Renal cortical epithelial cell (primary cell): ENCODE results near the gene FARP1. TPM values are rescaled to one million over a fixed set of nuclear protein-coding genes. Genes with fewer than 3 reads are reported as not detected.

ENCODE experiments used
- DNase-seq: peaks from one replicate; pipeline ENCODE4 v3.0.0-alpha.2; 2011; ENCODE audit warnings: low read depth
- total RNA-seq: library from RNA; depleted of rRNA; stranded (reverse); fragments of >200 nt; gene quantifications from 2 replicates; pipeline ENCODE4 v1.2.3, GENCODE V29; 2014

The FARP1 gene
- total RNA-seq, 1 donor from 2014 or later = 261 TPM

DNA sequence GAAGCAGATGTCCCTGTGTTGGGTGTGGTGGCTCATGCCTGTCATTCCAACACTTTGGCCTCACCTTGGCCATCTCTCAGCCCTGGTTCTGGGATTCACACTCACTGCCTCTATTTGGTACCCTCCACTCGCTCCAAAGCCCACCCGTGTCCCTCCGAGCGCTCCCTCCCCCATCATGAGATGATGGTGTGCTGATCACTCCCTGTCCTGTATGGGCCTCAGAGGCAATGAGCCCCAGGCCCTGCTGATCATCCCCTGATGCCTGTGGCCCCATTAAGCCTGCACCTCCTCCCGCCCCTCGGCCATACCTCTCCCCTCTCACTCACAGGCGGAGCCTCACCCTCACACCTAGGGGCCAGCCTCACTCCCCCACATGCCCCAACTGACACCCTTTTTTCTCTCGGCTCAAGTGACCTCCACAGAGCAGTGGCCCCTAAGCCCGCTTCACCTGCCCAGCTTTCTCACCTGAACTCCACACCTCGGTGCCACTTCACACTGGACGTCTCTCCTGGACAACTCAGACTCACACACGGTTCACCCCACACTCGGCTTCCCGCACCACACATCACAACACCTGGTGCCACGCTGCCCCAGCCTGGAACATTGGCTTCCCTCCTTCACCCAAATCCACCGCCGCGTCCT lies 319.5 kb downstream of the FARP1 start:
- no peak for DNase-seq

DNA sequence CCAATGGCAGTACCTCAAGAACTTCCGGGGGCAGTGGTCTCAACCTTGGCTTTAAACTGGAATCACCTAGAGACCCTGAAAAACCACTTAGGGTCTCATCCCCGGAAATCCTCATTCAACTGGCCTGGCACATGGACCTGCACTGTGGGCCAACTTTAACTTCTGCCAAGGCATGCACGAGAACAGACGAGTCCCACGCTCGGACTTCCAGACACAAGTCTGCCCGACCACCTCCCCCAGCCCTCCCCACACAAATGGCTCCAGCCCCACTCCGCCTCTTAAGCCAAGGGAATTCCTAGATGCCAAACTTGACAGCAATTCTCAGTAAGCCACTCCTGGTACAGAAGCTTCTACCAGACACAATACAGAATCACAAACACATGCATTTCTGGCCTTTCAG lies 320.1 kb downstream of the FARP1 start:
- no peak for DNase-seq

GRCh38 chr13:98466634-98467236 lies 323.8 kb downstream of the FARP1 start:
- DNase-seq = no peak

DNA sequence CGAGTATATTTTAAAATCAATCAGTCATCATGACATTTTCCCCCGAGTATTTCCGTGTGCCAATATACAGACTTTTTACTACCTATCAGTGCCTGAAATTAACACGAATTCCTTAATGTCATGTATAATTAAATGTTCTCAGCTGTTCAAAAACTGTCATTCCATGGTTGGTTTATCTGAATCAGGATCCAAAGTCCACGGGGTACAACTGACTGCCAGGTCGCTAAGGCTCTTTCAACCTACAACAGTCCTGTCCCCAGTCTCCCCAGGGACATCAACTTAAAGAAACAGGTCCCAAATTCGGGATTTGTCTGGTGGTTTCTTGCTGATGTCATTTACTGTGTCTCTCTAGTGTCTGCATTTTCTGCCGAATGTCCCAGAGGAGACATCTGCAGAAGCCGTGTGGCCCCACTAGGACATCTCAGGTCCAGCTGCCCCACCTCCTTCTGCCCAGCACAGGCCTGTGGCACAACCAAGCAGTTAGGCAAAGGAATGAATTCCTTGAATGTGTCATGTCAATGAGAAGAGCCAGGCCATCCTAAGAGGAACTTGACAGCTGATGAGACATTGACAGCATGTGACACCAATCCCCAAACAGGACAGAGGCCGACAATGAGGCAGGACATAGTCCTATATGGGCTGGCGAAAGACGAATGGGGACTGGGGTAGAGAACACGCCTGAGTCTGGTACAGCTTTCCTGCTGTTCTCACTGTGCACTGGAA lies 324.5 kb downstream of the FARP1 start:
- no peak for DNase-seq

- no peak for DNase-seq
Measured at GRCh38 chr13:98468361-98468760, 325.5 kb downstream of the FARP1 start.

GRCh38 chr13:98468929-98469328 lies 326.0 kb downstream of the FARP1 start:
- DNase-seq = no peak

DNA sequence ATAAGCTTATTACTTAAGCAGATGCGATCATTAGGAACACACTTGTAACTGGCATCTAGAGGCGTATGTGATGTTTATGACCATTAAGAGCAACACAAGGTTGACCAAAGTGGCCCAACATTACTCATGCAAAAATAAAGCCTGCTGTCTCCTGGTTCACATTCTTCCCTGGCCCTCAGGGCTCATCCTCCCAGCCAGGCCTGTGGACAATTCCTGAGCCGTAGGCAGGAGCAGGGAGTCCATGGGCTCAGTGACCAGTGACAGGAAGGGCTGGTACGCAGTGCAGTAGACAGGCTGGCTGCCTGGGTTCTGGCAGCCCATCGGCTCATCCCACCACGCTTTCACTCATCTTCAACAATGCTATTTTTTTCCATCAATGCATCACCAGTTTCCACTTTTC lies 328.0 kb downstream of the FARP1 start:
- no peak for DNase-seq

GRCh38 chr13:98471934-98472333 lies 329.0 kb downstream of the FARP1 start:
- no peak for DNase-seq

DNA sequence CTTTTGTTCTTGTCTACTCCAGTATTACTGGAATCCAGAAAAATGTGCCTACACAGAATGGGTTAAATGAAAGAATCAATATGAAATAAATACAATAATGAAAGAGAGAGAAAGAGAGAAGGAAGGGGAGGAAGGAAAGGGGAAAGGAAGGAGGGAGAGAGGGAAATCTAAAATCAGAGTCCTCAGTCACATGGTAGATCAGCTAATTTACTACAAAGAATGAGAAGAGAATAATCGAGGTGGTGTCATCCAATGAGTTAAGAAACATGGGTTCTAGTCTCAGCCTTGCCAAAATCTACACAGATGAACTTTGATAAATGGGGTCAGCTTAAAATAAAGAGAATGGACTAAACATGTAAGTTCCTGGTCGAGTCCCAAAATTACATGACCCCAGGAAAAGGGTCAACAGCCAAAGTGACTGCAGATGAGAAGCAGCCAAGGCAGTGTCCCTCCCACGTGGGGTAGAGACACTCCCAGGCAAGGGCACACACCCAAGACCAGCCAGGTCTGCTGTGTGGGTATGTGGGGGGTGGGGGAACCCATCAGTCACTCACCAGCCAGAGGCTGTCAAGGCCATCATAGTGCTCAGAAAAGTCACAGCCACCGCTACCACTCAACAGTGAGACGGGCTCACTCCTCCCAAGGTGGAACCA lies 330.4 kb downstream of the FARP1 start:
- no peak for DNase-seq

- DNase-seq = no peak
Measured at GRCh38 chr13:98473788-98474144, 330.9 kb downstream of the FARP1 start.

DNA sequence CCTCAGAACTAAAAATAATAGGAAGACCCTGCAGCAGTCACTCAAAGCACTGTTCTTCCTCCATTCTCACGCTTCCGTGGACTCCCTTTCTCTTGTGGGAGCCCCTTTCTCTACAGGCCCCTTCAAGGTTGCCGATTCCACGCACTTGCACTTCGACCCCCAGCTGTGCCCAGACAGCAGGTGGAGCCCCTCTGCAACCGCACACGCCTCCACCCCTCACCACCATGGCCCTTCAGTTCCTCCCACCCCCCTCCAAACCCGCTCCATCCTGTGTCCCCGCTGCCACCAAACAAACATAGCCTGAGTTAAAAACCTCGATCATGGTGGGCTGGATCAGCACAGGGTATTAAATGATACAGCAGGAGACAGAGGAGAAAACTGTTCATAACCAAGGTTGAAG lies 331.4 kb downstream of the FARP1 start:
- no peak for DNase-seq

GRCh38 chr13:98474761-98475160 lies 331.9 kb downstream of the FARP1 start:
- DNase-seq = no peak

DNA sequence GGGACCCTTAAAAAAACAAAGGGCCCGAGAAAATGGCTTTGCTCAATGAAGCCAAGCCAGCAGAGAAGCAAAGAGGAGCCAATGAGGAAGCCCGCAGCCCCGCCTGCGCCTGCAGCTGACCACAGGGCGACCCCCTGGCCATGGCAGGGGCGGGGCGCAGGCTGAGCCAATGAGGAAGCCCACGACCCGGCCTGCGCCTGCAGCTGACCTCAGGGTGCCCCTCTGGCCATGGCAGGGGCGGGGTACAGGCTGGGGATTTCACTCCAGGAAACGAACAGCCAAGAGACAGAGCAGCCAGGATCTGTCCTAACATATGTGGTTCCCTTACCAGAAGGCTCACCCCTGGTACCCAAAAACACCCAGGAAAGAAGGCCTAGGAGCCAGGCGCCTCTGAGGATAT lies 332.6 kb downstream of the FARP1 start:
- no peak for DNase-seq

DNA sequence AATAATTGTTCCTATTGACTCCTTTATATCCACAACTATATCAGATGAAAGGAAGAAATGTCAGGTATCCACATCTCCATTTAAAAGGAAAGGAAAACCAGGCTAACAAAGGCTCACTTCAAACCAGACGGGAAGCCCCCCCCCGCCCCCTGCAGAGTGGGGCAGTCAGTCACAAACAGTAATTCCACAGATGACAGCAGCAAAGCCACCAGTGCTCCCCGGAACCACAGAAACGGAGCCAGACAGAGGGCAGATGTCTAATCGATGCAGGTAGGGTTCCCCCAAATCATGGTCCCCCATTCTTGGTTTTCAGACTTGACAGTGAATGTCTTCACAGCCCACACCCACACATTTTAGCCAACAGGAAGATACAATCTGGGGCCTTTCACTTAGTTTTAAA lies 333.2 kb downstream of the FARP1 start:
- no peak for DNase-seq

- DNase-seq = peak; percentile 80
Measured at GRCh38 chr13:98476538-98476966, 333.7 kb downstream of the FARP1 start.

GRCh38 chr13:98478189-98479129 lies 335.6 kb downstream of the FARP1 start:
- peak; percentile 89 for DNase-seq

- DNase-seq = no peak
Measured at GRCh38 chr13:98479496-98480003, 336.7 kb downstream of the FARP1 start.

DNA sequence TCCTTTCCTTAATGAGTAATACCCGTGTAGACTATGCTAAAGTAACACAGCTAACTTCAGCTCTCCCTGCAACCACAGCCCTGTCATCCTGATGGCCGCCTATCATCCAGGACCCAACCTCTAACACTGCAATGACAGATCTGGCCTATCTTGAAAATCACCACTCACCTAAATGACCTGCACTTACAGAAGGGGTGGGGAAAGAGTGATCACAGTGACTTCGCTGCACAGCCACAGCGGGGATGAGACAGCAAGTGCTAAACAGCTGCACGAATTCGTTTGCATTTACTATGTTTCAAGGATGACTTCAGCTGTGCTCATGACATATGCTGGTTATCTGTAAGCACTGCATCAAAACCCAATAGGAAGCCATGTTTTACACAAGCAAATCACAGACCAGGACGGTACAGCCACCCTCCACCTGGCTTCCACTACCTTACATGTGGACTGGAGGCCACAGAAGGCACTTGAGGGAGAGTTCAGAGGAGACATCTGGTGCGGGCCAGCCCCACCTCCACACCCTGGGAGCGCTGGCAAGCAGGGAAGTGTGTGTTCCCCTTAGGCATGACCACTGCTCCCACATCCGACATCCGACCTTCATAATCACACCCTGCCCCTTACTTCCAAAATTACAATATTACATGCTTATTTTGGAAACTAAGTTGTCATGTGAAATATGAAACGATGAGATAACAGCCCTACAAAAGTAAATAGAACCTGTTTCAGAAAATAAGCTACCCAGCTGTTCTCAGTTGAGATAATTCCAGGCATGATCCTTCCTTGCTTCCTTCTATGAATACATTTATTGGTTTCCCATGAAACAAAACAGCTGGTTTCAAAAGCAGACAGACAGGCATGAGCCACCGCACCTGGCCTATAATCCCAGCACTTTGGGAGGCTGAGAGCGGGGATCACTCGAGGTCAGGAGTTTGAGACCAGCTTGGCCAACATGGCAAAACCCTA lies 338.3 kb downstream of the FARP1 start:
- no peak for DNase-seq

DNA sequence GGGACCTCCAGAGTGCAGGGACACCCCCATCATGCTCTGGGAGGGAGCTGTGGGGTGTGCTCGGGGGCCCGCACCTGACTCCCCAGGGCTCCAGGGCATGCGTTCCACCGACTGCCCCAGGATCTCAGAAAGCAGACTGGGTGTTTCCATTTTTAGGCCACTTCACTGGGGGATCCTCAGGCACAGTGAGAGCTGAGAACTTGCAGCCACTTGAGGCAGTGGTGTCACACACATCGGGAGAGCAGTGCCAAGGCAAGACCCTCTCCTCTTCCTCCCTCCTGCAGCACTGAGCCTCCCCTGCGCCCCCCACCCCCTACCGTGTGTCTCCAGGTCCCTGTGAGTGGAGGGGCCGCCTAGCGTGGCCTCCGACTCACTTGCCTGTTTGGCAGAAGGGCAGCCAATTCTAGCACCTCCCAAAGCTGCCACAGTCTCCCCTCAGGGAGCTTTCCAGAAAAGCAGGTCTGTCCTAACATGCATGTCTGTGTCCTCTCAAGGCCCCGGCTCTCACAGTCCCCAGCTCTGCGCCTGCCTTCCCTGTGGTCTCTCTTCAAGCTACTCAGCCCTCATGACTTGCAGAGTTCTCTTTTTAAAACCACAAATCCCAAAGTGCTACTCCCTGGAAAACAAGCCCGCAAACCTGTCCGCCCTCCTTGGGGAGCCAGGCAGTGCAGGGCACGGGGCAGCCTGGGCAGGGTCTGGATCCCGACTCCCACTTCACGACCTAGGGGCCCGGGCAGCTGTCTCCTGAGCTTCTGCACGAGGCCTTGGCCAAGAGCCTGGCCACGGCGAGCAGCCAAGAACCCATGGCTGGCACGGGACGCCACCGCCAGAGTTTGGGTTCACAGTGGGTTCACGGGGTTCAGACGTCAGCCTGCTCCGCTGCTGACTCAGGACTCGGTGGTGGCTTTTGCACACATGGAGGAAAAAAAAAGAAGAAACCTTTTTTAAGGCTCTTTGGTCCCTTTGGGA lies 339.9 kb downstream of the FARP1 start:
- peak; percentile 66 for DNase-seq
